Smooth muscle cell (in vitro differentiated cells): ENCODE data around the gene PDE7B. TPM values are rescaled to one million over a fixed set of nuclear protein-coding genes. Genes with fewer than 3 reads are reported as not detected.

Source experiments
- DNase-seq: peaks from one replicate; lab custom pipeline; 2025; ENCODE audit not compliant: unreplicated experiment; lab: John Stamatoyannopoulos, UW
- H2AFZ ChIP-seq: fragments of 200-600 bp; sonication (generic); 2 replicates; pipeline ENCODE4 v1.6.0; 2016; ENCODE audit warnings: antibody characterized with exemption, low read depth, mild to moderate bottlenecking
- H3F3A ChIP-seq: fragments of 200-600 bp; sonication (generic); 2 replicates; pipeline ENCODE4 v1.6.0; 2017; ENCODE audit warnings: antibody characterized with exemption, low read depth
- H3K27ac ChIP-seq: fragments of 200-600 bp; sonication (generic); 2 replicates; pipeline ENCODE4 v1.5.1; 2016; ENCODE audit warnings: low read depth, mild to moderate bottlenecking
- H3K27me3 ChIP-seq: fragments of 200-600 bp; sonication (generic); 2 replicates; pipeline ENCODE4 v1.6.1; 2016; ENCODE audit warnings: low read depth, mild to moderate bottlenecking
- H3K36me3 ChIP-seq: fragments of 200-600 bp; sonication (generic); 2 replicates; pipeline ENCODE4 v1.5.1; 2016; ENCODE audit warnings: low read depth
- H3K4me1 ChIP-seq: fragments of 200-600 bp; sonication (generic); 2 replicates; pipeline ENCODE4 v1.5.1; 2016; ENCODE audit warnings: low read depth
- H3K4me2 ChIP-seq: fragments of 200-600 bp; sonication (generic); 2 replicates; pipeline ENCODE4 v1.6.0; 2016; ENCODE audit warnings: mild to moderate bottlenecking
- H3K4me3 ChIP-seq: fragments of 200-600 bp; sonication (generic); 2 replicates; pipeline ENCODE4 v1.5.1; 2016; ENCODE audit warnings: mild to moderate bottlenecking
- H3K79me2 ChIP-seq: fragments of 200-600 bp; sonication (generic); 2 replicates; pipeline ENCODE4 v1.6.0; 2016; ENCODE audit warnings: low read depth, mild to moderate bottlenecking
- H3K9ac ChIP-seq: fragments of 200-600 bp; sonication (generic); 2 replicates; pipeline ENCODE4 v1.6.0; 2016; ENCODE audit warnings: low read depth
- H3K9me3 ChIP-seq: fragments of 200-600 bp; sonication (generic); replicated peaks from 2 replicates; pipeline ENCODE4 v1.5.1; 2016; ENCODE audit warnings: low read depth
- H4K20me1 ChIP-seq: fragments of 200-600 bp; sonication (generic); 2 replicates; pipeline ENCODE4 v1.6.0; 2016; ENCODE audit warnings: low read depth
- WGBS: methylation state at CpG from one replicate; pipeline ENCODE4 v1.1.7; 2016; ENCODE audit warnings: low lambda C conversion rate; 5-methylcytosine and 5-hydroxymethylcytosine counted together
- polyA plus RNA-seq: library from polyadenylated mRNA; unstranded; fragments of >200 nt; fragmentation: Nextera tagmentation; extraction: Ambion mirVana; gene quantifications from 2 replicates; pipeline ENCODE4 v1.2.1, GENCODE V29; 2016
- total RNA-seq: library from RNA; depleted of rRNA; stranded (reverse); fragments of >200 nt; gene quantifications from 2 replicates; pipeline ENCODE4 v1.2.3, GENCODE V29; 2014
- TF ChIP-seq, protein P1 (sequence below): fragments of 200-600 bp; sonication (generic); IDR thresholded peaks from 2 replicates; pipeline ENCODE4 v1.5.1; 2017; ENCODE audit warnings: borderline replicate concordance, mild to moderate bottlenecking, antibody characterized with exemption; ENCODE audit not compliant: insufficient read depth, poor library complexity, severe bottlenecking

Gene PDE7B
- total and polyA plus RNA-seq, 2 experiments from 2014 or later, result 23.5 to 36.9 TPM

- Histone ChIP-seq H3K79me2 (peaks cover 69% of the 10 kb centered on the region), H3K4me1 (no peaks in the 10 kb centered on the region)
Measured at GRCh38 chr6:136083540-136083939, 232.0 kb downstream of the PDE7B start.

GRCh38 chr6:136084403-136084802, 232.9 kb downstream of the PDE7B start:
- peaks cover 13% of the 10 kb centered on the region for H4K20me1 ChIP-seq
- H3K79me2 ChIP-seq, result peaks cover 61% of the 10 kb centered on the region
- H3F3A ChIP-seq, result no peaks in the 10 kb centered on the region
- no peak overlapping the region for H3K4me3 ChIP-seq
- peak overlapping the region; percentile 76 for H3K27ac ChIP-seq
- 55% methylated on average over 1 of the region's 1 CpG for WGBS
- H3K27me3 ChIP-seq, result no peaks in the 10 kb centered on the region
- H2AFZ ChIP-seq, result no peak overlapping the region
- no peak overlapping the region for H3K9ac ChIP-seq
- peak overlapping the region; percentile 63 for H3K4me2 ChIP-seq
- H3K9me3 ChIP-seq, result no peaks in the 10 kb centered on the region
- H3K36me3 ChIP-seq, result no peaks in the 10 kb centered on the region
- no peaks in the 10 kb centered on the region for H3K4me1 ChIP-seq
- no peak for DNase-seq
- TF ChIP-seq, protein P1, sequence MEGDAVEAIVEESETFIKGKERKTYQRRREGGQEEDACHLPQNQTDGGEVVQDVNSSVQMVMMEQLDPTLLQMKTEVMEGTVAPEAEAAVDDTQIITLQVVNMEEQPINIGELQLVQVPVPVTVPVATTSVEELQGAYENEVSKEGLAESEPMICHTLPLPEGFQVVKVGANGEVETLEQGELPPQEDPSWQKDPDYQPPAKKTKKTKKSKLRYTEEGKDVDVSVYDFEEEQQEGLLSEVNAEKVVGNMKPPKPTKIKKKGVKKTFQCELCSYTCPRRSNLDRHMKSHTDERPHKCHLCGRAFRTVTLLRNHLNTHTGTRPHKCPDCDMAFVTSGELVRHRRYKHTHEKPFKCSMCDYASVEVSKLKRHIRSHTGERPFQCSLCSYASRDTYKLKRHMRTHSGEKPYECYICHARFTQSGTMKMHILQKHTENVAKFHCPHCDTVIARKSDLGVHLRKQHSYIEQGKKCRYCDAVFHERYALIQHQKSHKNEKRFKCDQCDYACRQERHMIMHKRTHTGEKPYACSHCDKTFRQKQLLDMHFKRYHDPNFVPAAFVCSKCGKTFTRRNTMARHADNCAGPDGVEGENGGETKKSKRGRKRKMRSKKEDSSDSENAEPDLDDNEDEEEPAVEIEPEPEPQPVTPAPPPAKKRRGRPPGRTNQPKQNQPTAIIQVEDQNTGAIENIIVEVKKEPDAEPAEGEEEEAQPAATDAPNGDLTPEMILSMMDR, result no peak

More at GRCh38 chr6:136083540-136083939, 232.0 kb downstream of the PDE7B start:
- Histone ChIP-seq H3K4me2 (no peak overlapping the region), H3K27ac (peak overlapping the region; percentile 10), H3K4me3 (no peak overlapping the region), H3K36me3 (no peaks in the 10 kb centered on the region), H2AFZ (no peak overlapping the region), H3F3A (no peaks in the 10 kb centered on the region), H3K9ac (no peak overlapping the region), H3K27me3 (no peaks in the 10 kb centered on the region), H4K20me1 (peaks cover 13% of the 10 kb centered on the region), H3K9me3 (no peaks in the 10 kb centered on the region)
- no peak for DNase-seq
- TF ChIP-seq, protein P1, result no peak

DNA sequence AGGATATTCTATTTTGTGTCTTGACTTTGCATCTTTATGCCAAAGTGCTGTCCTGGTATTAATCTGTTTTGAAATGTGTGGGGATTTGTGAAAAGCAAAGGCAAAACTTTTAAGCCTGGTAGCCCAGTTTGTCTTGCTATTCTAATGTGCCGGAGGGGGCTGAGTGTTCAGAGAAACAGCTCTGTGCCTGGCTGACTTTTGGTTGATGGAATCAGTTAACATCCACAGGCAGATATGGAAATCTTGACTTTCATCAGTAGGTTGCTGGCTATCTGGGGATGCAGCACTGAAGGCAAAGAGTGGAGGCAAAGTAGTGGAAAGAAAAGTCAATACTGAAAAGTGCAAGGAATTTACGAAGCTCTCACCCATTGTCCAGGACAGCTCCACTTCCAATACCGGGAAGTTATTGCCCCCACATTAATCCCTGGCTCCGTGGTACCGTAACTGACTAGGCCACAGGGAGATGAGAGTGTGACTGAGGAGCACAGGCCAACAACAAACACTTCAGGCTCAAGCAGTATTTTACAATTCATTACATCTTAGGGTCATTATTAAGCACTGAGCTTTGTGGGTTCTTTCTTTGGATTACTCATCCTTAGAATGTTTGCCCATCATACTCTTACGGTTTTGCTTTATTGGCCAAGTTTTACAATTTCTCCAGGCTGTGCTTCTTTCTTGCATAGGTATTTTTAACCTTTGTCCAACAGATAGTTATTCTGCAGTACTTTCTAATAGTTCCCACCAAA, 234.0 kb downstream of the PDE7B start:
- Histone ChIP-seq H3K4me3 (no peak overlapping the region), H3K9ac (no peak overlapping the region), H3K4me1 (no peaks in the 10 kb centered on the region), H3F3A (no peaks in the 10 kb centered on the region), H4K20me1 (peaks cover 13% of the 10 kb centered on the region), H3K27ac (peak overlapping the region; percentile 76), H3K36me3 (no peaks in the 10 kb centered on the region), H3K79me2 (peaks cover 57% of the 10 kb centered on the region), H3K4me2 (peak overlapping the region; percentile 63), H3K9me3 (no peaks in the 10 kb centered on the region), H3K27me3 (no peaks in the 10 kb centered on the region), H2AFZ (no peak overlapping the region)
- WGBS, result 37% methylated on average over 6 of the region's 6 CpGs
- no peak for DNase-seq
- TF ChIP-seq, protein P1, result no peak

- no peaks in the 10 kb centered on the region for H3K27me3 ChIP-seq
- H3K9me3 ChIP-seq, result no peaks in the 10 kb centered on the region
- H4K20me1 ChIP-seq, result peaks cover 13% of the 10 kb centered on the region
- no peak overlapping the region for H3K9ac ChIP-seq
- H3F3A ChIP-seq, result no peaks in the 10 kb centered on the region
- H3K79me2 ChIP-seq, result peaks cover 60% of the 10 kb centered on the region
- WGBS, result 97% methylated on average over 8 of the region's 8 CpGs
- H3K4me1 ChIP-seq, result no peaks in the 10 kb centered on the region
- H3K4me3 ChIP-seq, result no peak overlapping the region
- TF ChIP-seq, protein P1, result no peak
- H3K27ac ChIP-seq, result peak overlapping the region; percentile 76
- H3K4me2 ChIP-seq, result no peak overlapping the region
- no peak overlapping the region for H2AFZ ChIP-seq
- no peaks in the 10 kb centered on the region for H3K36me3 ChIP-seq
- no peak for DNase-seq
Measured at GRCh38 chr6:136086686-136087085, 235.2 kb downstream of the PDE7B start.
